G401 (cell line): ENCODE results near the gene KNCN. TPM values are rescaled to one million over a fixed set of nuclear protein-coding genes. Genes with fewer than 3 reads are reported as not detected.

ENCODE experiments used
- DNase-seq: peaks from one replicate; pipeline ENCODE4 v3.0.0-alpha.2; 2015; ENCODE audit warnings: low spot score
- in situ Hi-C: cut with HindIII; loops from 2 replicates; pipeline ENCODE4 v1.10.0; 2016; ENCODE audit warnings: low sequenced_read_pairs, mixed read lengths
- total RNA-seq: library from RNA; depleted of rRNA; stranded (reverse); fragments of >200 nt; shearing (Covaris generic); gene quantifications from 2 replicates; pipeline ENCODE4 v1.2.3, GENCODE V29; 2014; rRNA removed

KNCN gene
- total RNA-seq = not detected in 2 replicates

DNA sequence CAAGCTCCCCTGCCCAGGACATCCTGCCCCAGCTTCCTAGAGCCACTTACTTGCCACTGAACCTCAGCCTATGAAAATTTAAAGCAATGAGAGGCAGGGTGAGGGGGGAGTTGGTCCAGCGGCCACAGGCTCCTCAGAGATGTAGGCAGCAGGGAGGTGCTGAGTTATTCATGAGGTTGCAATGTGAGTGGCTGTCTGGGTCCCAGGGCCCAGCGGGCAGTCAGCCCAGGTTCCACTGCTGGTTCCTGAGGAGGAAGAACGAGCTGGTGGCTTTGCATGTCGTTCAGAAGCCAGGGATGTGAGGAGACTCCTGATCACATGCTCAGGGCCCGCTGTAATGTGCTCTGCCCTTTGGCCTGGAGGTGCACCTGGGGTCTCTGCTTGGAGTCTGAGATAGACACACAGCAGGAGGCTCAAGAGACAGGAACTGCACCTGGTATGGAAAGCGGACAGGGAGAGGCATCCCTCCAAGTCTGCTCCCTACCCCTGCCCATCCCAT is at the start of gene KNCN:
TSS of gene KNCN (minus strand) at position 51 of the 499 bp plus-strand sequence. CDS start 432 bp downstream, outside the sequence.
- no peak for DNase-seq
- in situ Hi-C loops = no loop called here

DNA sequence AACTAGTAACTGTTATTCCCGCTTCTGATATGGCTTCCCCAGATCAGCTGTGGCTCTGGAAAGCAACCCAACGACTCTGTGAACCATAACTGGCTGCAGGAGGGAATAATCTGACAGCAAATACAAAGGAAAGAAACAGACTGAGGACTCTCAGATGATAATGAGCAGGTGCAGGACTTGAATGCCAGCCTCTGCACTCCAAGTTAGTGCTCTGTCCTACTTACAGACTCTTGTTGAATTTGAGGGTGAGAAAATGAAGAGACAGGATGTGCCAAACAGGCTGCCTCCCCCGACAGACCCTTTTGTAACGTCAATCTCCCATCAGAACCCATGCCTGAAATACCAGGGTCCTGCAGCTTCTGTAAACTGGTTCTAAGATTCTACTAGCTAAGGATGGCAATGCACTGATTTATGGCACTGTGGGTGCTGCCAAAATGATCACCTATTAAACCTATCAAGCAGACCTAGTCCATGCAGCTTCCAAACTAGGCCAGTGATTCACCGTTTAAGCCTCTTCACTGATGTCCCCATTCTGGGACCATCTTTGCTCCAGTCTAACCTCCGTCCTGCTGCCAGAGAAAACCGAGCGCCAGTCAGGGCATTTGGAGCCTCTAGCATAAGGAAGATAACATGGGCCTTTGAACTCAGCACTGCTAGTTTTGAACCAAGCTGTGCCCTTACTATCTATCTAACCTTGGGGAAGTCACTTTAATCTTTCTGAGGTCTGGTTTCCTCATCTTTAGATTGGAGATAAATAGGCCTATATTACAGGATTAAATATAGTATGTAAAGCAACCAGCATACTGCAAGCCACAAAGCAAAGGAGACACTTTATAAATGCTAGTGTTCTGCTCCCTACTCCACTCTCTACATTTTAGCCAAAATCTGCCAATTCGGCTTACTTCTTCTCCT is 47.9 kb upstream of the KNCN start:
- DNase-seq = no peak
- in situ Hi-C loops = no loop called here

GRCh38 chr1:46596846-46597245 is 45.4 kb upstream of the KNCN start:
- in situ Hi-C loops = no loop called here
- no peak for DNase-seq

DNA sequence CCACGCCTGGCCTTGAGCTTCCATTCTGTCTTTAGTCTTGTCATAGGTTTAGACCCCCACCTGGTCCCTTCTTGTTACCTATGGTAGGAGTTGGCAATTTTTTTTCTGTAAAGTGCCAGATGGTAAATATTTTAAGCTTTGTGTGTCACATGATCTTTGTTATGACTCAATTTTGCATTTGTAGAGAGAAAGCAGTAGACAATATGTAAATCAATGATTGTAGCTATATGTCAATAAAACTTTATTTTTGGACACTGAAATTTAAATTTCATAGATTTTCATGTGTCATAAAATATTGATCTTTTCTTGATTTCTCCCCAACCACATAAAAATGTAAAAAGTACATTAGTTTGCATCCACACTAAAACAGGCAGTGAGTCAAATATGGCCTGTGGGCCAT is 44.6 kb upstream of the KNCN start:
- DNase-seq = no peak
- in situ Hi-C loops = no loop called here

DNA sequence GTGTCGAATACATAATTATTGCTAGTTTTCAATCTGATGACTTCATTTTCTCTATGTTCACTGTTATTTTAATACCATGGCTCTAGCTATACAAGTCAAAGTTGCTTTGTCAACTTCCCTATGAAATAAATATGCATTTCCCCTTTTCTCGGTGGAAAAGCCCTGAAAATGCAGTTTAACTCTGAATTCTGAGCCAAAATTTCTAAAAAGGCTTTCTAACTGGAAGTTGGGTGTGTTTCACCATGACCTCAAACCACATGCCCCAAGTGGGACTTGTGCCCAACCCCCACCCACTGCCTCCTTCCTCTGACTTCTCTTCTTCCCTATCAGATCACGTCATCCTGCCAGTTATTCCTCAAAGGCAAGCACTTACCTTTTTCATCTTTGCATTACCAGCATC is 43.7 kb upstream of the KNCN start:
- no peak for DNase-seq
- in situ Hi-C loops = no loop called here

- no peak for DNase-seq
Observed at GRCh38 chr1:46594063-46594462, 42.6 kb upstream of the KNCN start.

DNA sequence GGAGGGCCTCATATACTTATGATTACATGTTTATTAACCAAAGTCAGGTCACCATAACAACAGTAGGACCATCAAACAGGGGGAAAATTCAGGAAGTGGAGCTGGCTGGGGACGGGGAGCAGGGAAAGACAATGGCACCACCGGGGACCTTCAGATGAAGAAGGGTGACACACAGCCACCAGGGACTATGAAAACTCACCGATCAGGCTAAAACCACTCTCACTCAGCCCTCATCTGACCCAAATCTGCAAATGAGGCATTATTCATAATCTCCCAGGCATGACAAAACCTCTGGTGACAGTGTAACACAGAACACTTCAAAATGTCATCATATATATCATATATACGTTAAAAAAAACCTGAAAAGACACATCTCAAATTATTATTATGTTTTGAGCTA is 41.4 kb upstream of the KNCN start:
- in situ Hi-C loops = no loop called here

More at GRCh38 chr1:46594063-46594462, 42.6 kb upstream of the KNCN start:
- in situ Hi-C loops = no loop called here

GRCh38 chr1:46589529-46589928 is 38.1 kb upstream of the KNCN start:
- no peak for DNase-seq
- in situ Hi-C loops = no loop called here

More for the DNA sequence above, 41.4 kb upstream of the KNCN start:
- DNase-seq = no peak

- no peak for DNase-seq
Observed at GRCh38 chr1:46587069-46587468, 35.6 kb upstream of the KNCN start.

GRCh38 chr1:46585312-46585938 is 34.0 kb upstream of the KNCN start:
- in situ Hi-C loops = no loop called here
- DNase-seq = no peak

More at GRCh38 chr1:46587069-46587468, 35.6 kb upstream of the KNCN start:
- in situ Hi-C loops = no loop called here

DNA sequence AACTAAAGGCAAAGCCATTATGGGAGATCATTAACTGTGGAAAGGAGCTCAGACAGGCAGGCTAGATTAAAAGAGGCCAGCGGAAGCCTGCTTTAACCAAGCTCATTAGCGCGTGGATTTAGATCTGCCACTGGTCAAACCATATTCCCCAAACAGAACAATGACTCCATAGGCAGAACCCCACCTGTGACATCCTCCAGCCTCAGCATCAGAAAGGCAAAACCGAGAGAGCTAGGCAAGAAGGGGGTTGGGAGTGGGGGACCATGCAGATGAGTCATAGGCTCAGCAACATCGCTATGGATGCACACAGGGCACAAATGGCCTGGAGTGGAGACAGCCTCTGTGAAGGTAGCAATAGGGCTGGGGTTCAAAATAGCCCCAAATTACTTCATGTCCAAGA is 32.0 kb upstream of the KNCN start:
- in situ Hi-C loops = no loop called here
- no peak for DNase-seq

DNA sequence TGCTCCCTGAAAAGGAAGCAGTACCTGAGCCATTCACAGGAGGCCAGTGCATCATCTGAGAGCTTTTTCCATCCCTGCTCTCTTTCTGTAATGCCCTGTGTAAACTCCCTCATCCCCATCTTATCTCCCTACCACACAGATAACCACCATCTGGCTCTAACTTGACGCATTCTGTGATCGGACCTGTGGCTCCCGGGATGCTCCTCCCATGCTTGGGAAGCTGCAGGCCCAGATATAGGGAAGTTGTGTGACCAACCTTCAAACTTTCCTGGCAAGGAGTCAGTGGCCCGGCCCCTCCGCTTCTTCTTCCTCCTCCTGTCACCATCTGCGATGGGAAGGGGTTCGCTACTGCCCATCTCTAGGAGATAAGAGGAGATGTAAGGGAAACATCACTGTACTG is 31.5 kb upstream of the KNCN start:
- in situ Hi-C loops = no loop called here
- no peak for DNase-seq

DNA sequence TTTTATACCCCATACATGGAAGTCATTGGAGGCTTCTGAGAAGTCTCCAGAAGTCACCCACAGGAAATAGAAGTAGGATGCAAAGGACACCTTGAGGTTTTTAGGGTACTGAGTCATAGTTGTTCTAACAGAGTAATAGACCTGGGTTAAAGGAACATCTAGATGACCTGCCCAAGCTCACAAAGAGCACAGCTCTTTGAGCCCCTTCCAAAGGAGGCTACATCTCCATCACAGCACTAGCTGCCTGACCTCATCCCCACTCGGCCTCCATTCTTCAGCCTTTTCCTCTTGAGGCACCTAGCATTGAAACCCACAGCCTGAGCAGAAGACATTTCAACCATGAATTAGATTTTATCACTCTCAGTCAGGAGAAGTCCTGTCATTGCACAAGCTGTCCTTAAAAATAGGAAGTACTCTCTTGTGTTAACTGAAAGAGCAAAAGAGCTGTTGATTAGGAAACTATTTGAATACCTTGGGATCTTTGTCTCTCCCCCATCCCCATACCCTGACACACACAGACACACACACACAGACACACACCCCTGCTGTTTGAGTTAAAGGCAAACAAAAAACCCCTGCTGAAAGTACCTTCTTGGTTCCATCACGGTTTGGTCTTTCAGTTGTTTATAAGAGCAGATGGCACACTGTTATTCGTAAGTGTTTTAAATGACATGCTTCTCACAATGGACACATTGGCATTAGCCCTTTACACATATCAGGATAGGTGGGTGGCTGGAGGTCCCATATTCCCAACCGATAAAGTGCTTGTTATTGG is 30.4 kb upstream of the KNCN start:
- in situ Hi-C loops = no loop called here
- no peak for DNase-seq

DNA sequence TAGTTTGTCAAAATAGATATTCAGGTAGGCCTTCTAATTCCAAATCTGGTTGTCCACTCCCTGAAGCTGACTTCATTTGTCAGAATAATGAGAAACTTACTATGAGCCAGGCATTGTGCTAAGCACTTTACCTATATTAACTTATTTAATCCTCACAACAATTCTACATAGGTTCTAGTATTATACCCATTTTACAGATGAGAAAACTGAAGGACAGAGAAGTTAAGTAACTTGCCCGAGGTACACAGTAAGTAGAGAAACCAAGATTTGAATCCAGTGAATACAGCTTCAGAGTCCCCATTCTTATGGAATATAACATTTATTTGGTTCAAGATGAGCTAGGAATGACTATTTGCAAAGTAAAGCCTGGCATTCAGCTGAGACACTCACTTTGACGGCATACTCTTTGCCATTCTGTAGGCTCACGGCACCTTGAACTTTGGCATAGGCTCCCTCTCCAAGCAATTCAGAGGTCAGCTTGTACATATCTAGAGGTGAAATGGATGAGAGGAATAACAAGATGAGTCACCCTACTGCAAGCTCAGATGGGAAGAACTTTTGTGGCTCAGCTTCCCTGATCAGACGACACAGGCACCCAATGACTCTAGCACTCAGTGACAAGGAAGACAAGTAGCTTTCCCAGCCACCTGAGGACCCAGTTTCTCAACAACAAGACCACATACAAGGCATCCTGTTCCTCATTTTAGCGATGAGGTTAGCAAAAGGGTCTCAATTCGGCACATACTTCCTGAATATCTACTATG is 28.9 kb upstream of the KNCN start:
- in situ Hi-C loops = no loop called here
- no peak for DNase-seq

GRCh38 chr1:46577671-46578070 is 26.2 kb upstream of the KNCN start:
- DNase-seq = no peak
- in situ Hi-C loops = no loop called here

DNA sequence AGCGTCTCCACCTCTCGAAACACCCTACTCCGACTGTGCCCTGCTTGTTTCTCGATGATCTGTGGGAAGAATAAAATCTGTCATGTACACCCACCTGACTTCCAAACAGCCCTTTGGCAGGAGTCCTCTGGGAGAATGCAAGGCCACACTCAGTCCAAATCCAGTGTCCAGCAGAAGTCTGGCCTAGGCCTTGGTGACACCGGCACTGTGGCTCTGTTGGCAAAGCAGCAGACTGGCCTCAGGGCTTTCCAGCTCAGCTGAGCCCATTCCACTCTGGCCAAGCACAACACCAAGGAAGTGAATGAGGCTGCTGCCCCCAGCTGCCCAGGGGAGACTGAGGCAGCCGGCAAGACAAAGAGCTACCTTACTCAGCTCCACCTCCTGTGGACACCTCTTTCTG is 25.1 kb upstream of the KNCN start:
- DNase-seq = peak; percentile 12
- in situ Hi-C loops = no loop called here

GRCh38 chr1:46575778-46576177 is 24.3 kb upstream of the KNCN start:
- in situ Hi-C loops = no loop called here
- peak; percentile 6 for DNase-seq

DNA sequence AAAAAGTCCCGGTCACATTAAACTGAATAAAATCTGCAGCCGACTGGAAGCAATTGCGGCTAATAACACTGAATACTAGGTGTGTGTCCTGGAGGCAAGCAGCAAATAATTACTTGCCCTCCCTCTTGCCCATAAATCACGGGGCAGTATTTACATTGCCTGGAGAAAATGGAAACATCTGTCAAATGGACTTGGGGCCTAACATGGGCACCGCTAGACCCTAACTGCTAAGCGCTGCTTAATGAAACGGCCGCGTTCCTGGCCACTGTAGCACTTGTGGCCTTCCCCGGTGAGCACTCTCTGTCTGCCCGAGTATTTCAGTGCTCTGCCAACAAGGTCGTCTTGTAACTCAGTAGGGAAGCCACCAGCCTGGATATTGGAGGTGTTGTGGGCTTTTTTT is 23.9 kb upstream of the KNCN start:
- peak; percentile 72 for DNase-seq
- in situ Hi-C loops = no loop called here

GRCh38 chr1:46571691-46572225 is 20.3 kb upstream of the KNCN start:
- in situ Hi-C loops = no loop called here
- no peak for DNase-seq
